ENCODE results near the gene CACNB1. TPM values are rescaled to one million over a fixed set of nuclear protein-coding genes. Genes with fewer than 3 reads are reported as not detected.

The CACNB1 gene
- total RNA-seq, result 19.0 and 19.2 TPM in 2 replicates

- intact Hi-C loops (cut with micrococcal nuclease), result no loop called here
Observed at GRCh38 chr17:39197380-39198185, at the start of gene CACNB1. Gene CACNB1 (minus strand): TSS chr17:39197669. CDS start chr17:39197495, 174 bp downstream.

- intact Hi-C loops (cut with micrococcal nuclease), result no loop called here
Observed at GRCh38 chr17:39246274-39246673, 48.8 kb upstream of the CACNB1 start.

GRCh38 chr17:39244600-39245570 lies 47.4 kb upstream of the CACNB1 start:
- intact Hi-C loops (cut with micrococcal nuclease), result loop anchor here (1.0 to 5.0 kb wide), 3 partner anchors 38 to 263 kb away; no protein-coding TSS in a partner anchor

- intact Hi-C loops (cut with micrococcal nuclease), result loop anchor here (1.0 to 5.0 kb wide), 3 partner anchors 37 to 262 kb away; no protein-coding TSS in a partner anchor
Observed at GRCh38 chr17:39244016-39244599, 46.6 kb upstream of the CACNB1 start.

- intact Hi-C loops (cut with micrococcal nuclease), result loop anchor here (5.0 kb wide), 1 partner anchor 261 kb away; no protein-coding TSS in a partner anchor
Observed at GRCh38 chr17:39243155-39243554, 45.7 kb upstream of the CACNB1 start.

- intact Hi-C loops (cut with micrococcal nuclease), result loop anchor here (5.0 kb wide), 1 partner anchor 258 kb away; no protein-coding TSS in a partner anchor
Observed at GRCh38 chr17:39240631-39241030, 43.2 kb upstream of the CACNB1 start.

- intact Hi-C loops (cut with micrococcal nuclease), result loop anchor here (1.0 to 5.0 kb wide), 2 partner anchors 32 to 257 kb away; no protein-coding TSS in a partner anchor
Observed at GRCh38 chr17:39239640-39240314, 42.3 kb upstream of the CACNB1 start.

GRCh38 chr17:39238311-39238972 lies 41.0 kb upstream of the CACNB1 start:
- intact Hi-C loops (cut with micrococcal nuclease), result no loop called here

- intact Hi-C loops (cut with micrococcal nuclease), result no loop called here
Observed at GRCh38 chr17:39237586-39237985, 40.1 kb upstream of the CACNB1 start.

- intact Hi-C loops (cut with micrococcal nuclease), result no loop called here
Observed at GRCh38 chr17:39236981-39237441, 39.5 kb upstream of the CACNB1 start.

GRCh38 chr17:39236450-39236927 lies 39.0 kb upstream of the CACNB1 start:
- intact Hi-C loops (cut with micrococcal nuclease), result no loop called here

GRCh38 chr17:39235555-39236449 lies 38.3 kb upstream of the CACNB1 start:
- intact Hi-C loops (cut with micrococcal nuclease), result no loop called here

- intact Hi-C loops (cut with micrococcal nuclease), result no loop called here
Observed at GRCh38 chr17:39231591-39232551, 34.4 kb upstream of the CACNB1 start.

- intact Hi-C loops (cut with micrococcal nuclease), result no loop called here
Observed at GRCh38 chr17:39231091-39231561, 33.7 kb upstream of the CACNB1 start.

GRCh38 chr17:39230361-39230760 lies 32.9 kb upstream of the CACNB1 start:
- intact Hi-C loops (cut with micrococcal nuclease), result no loop called here

- intact Hi-C loops (cut with micrococcal nuclease), result no loop called here
Observed at GRCh38 chr17:39229274-39229913, 31.9 kb upstream of the CACNB1 start.

- intact Hi-C loops (cut with micrococcal nuclease), result no loop called here
Observed at GRCh38 chr17:39227364-39227919, 30.0 kb upstream of the CACNB1 start.
